Gastrocnemius medialis (tissue), 4 donors: Measurements from ENCODE around the gene FZD4.
"Not testable (repeated sequence)": the region's sequence is repeated elsewhere in the genome, so short reads cannot be mapped to it uniquely, and the experiment has no call there.

ENCODE experiments used
- CTCF ChIP-seq, 5 experiments: fragments of 450-650 bp in 3 of 5; fragments of 200-600 bp in 2 of 5; sonication (generic) in 2 of 5; IDR thresholded peaks in 4 of 5; conservative IDR thresholded peaks in 1 of 5; 1 replicate in 4 of 5; 2 replicates in 1 of 5; pipeline ENCODE4 v1.5.1; 2016 to 2019; ENCODE audit warnings: antibody characterized with exemption in 5 of 5, mild to moderate bottlenecking in 3 of 5, moderate library complexity in 3 of 5
- POLR2A ChIP-seq, 2 donors: fragments of 450-650 bp; IDR thresholded peaks; one replicate each; pipeline ENCODE4 v1.6.1; 2017; ENCODE audit warnings: antibody characterized with exemption in 2 of 2, mild to moderate bottlenecking in 2 of 2, moderate library complexity in 2 of 2

GRCh38 chr11:86967601-86968000, 12.4 kb upstream of the FZD4 start:
- not testable (repeated sequence) for TF ChIP-seq CTCF (IDR thresholded peaks at IDR 0.05 in 4 of 5, conservative IDR thresholded peaks at IDR 0.05 in 1 of 5); POLR2A (IDR thresholded peaks at IDR 0.05)
